HS-27A (cell line): ENCODE measurements around the gene SPEF2.
A peak's percentile ranks its signal among the peaks of the same experiment; 100 is the strongest.

Source experiments
- DNase-seq: peaks from one replicate; pipeline ENCODE4 v3.0.0-alpha.2; 2012; ENCODE audit warnings: low read depth, missing footprints

The SPEF2 gene

DNA sequence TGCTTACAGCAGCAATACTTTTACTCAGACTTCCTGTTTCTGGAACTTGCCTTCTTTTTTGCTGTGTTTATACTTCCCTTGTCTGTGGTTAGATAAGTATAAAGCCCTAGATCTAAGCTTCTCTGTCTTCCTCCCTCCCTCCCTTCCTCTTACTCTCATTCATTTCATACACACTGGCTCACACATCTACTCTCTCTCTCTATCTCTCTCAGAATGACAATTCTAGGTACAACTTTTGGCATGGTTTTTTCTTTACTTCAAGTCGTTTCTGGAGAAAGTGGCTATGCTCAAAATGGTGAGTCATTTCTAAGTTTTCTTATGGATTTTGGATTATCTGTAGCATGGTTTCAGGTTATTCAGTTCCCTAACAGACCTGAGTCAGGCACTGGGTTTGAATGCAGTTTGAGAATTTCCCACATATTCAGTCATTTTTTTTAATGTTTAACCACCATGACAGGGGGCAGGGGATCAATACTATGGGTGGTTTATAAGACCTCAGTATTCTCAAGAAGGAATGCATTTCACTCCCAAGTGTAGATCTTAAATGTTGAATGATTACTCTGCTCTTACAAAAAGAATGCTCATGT is 239.2 kb downstream of the SPEF2 start, which contains the start of gene IL7R:
TSS of gene IL7R (plus strand) at position 127 of the 587 bp plus-strand sequence. CDS start at position 214, 87 bp downstream.
- peak; percentile 62 for DNase-seq

DNA sequence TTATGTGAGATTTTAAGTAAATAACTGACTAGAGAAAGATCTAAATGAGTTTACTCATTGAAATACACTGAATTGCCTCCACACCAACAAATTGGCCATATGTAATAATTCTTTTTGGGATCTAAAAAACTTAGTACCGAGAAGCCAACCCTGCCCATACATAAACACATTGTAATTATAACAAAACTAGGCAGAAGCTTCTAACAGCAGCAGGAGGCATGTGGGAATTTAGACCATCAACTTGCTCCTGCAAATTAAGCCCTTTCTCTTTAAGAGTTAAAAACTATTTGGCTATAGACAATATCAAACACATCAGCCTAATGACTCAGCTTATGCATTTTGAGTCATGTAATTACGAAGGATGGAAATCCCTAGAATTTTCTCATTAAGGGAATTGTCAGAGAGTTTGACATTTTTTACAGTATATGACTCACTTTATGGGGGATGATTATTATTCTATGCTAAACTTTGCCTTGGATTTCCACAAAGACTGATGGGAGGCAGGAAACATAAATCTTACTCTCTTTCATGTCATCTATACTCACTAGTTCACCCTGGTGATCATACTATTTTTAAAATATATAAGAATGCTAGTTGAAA is 240.0 kb downstream of the SPEF2 start:
- peak; percentile 82 for DNase-seq

DNA sequence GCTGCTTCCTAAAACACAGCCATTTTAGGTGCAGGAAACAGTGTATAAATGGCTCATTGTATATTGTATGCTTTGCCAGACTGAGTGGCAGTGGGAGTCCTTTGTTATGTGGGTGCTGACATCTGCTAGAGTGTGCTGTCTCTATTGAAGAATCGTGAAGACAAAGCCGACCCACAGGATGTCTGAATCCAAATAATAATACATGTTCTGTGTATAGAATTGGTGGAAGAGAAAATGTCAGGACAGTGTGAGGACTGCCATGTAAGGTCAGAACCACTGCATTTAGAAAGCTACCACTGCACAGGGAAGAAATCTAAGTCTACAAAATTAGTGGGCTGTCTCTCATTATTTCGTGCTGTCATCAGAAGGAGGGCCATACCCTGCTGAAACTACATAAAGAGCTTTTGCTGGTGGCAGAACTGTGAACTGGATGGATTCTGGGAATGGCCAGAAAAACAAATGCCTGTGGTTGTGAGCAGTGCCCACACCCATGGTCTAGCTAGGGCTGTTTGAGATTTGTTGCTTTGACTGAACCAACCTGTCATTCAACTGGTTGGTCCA is 241.5 kb downstream of the SPEF2 start:
- DNase-seq = peak; percentile 82

DNA sequence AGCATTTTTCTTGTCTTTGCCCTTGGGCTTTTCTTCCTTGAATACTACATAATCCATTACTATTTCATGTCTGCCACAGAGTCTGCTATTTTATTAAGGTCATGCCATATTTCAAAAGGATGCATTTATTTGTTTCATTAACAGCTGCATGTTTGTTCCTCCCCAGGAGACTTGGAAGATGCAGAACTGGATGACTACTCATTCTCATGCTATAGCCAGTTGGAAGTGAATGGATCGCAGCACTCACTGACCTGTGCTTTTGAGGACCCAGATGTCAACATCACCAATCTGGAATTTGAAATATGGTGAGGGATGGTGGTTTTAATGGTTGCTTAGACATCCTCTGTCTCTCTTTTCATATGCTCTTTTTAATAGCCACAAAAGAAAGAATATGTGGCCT is 243.0 kb downstream of the SPEF2 start:
- DNase-seq = no peak

DNA sequence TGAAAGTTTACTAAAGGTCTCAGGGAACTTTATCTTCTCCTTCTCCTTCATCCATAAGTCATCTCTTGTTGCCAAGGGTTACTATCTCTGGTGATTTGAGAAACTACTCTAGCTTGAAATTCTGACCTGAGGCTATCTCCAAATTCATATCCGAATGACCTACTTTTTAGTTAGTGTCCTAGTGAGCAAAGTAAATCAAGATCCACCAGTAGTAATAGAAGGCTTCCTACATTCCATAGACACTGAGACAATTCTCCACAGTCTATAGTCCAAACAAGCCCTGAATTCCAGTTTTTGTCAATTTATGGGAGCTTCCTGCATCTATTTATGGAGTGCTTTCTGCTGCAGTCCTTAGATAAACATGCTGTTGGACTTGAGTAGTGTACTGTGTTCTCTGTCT is 244.1 kb downstream of the SPEF2 start:
- DNase-seq = no peak

DNA sequence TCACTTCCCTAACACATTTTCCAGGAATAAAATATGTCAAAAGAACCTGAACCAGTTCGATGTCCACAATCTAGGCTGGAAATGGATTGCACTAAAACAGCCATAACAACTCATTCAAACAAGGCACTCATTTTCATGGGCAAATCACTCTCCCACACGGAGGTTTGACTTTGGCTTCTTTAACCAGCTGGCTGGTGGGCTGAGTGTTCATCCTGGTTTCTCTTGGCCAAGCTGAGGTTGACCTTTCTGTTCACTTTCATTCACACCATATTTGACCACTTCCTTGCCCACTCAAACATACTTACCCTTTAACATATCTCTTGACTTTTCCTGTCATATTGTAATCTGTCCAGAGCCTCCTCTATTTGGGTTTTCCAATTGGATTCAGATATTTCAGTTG is 244.5 kb downstream of the SPEF2 start:
- no peak for DNase-seq

DNA sequence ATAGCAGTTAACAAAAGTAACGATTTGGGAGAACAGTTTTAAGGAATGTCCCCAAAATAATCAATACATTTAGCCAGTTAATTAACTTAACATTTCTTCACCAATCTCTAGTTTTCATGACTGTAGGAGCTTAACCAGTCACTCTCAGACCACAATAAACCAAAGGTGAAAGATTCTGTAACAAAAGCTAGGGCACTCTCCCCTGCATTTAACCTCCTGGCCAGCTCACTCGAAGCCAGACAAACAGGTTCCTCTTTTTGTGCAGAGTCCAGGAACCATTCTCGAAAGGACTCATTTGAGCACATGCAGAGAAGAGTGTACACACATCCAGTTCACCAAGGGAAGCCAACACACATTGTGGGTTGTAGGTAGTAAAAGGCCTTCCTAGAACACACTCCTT is 245.5 kb downstream of the SPEF2 start:
- no peak for DNase-seq
